RWPE2 (cell line): ENCODE results near the gene NOC2L.
"Not testable (repeated sequence)": the region's sequence is repeated elsewhere in the genome, so short reads cannot be mapped to it uniquely, and the experiment has no call there.

Experiments used
- ATAC-seq: fragments of 200-7000 bp; cut with Tn5 transposase; 3 replicates; pipeline ENCODE4 v1.9.1; 2021; ENCODE audit warnings: low read depth
- DNase-seq: peaks from one replicate; pipeline ENCODE4 v3.0.0-alpha.2; 2020; ENCODE audit warnings: low spot score
- H3K27ac ChIP-seq: fragments of 450-650 bp; 2 replicates; pipeline ENCODE4 v1.5.1; 2017; ENCODE audit warnings: mild to moderate bottlenecking; ENCODE audit not compliant: poor library complexity, severe bottlenecking
- H3K27me3 ChIP-seq: fragments of 250-450 bp; sonication (Bioruptor Pico); 2 replicates; pipeline ENCODE4 v1.5.1; 2021; ENCODE audit warnings: mild to moderate bottlenecking, moderate library complexity; ENCODE audit not compliant: insufficient read depth, poor library complexity, severe bottlenecking
- H3K36me3 ChIP-seq: fragments of 250-450 bp; sonication (Bioruptor Pico); 2 replicates; pipeline ENCODE4 v1.5.1; 2020; ENCODE audit warnings: low read depth, mild to moderate bottlenecking, moderate library complexity
- H3K4me1 ChIP-seq: fragments of 250-450 bp; sonication (Bioruptor Pico); 2 replicates; pipeline ENCODE4 v1.5.1; 2021; ENCODE audit warnings: mild to moderate bottlenecking, moderate library complexity; ENCODE audit not compliant: insufficient read depth, poor library complexity, severe bottlenecking
- H3K4me3 ChIP-seq: fragments of 250-450 bp; sonication (Bioruptor Pico); 2 replicates; pipeline ENCODE4 v1.5.1; 2021; ENCODE audit warnings: mild to moderate bottlenecking, moderate library complexity; ENCODE audit not compliant: severe bottlenecking
- H3K9me3 ChIP-seq: fragments of 250-450 bp; sonication (Bioruptor Pico); 2 replicates; pipeline ENCODE4 v1.5.1; 2021; ENCODE audit warnings: mild to moderate bottlenecking, moderate library complexity; ENCODE audit not compliant: severe bottlenecking
- CTCF ChIP-seq: fragments of 450-650 bp; IDR thresholded peaks from one replicate; pipeline ENCODE4 v1.5.1; 2017; ENCODE audit warnings: mild to moderate bottlenecking, moderate library complexity; ENCODE audit not compliant: poor library complexity, severe bottlenecking

Gene NOC2L

DNA sequence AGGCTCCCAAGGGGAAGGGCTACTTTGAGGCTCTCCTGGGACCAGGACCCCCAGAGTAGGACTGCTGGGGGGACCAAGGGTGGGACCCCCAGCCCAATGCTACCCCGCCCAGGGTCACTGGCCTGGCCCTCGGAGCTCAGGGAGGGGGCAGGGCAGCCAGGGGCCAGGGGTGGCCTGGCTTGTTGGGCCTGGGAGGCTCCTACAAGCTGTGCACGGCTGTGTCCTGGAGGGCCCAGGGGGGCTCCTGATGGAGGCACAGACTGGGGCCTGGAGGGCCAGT is 38.6 kb upstream of the NOC2L start:
- ATAC-seq (no peak), DNase-seq (no peak)
- Histone ChIP-seq H3K27ac (no peak overlapping the region), H3K4me1 (peaks cover 5% of the 10 kb centered on the region), H3K36me3 (no peaks in the 10 kb centered on the region), H3K4me3 (no peak overlapping the region), H3K9me3 (no peaks in the 10 kb centered on the region), H3K27me3 (no peaks in the 10 kb centered on the region)
- no peak for TF ChIP-seq CTCF

- no peak overlapping the region for H3K27ac ChIP-seq
- H3K36me3 ChIP-seq: no peaks in the 10 kb centered on the region
- H3K4me3 ChIP-seq: no peak overlapping the region
- H3K4me1 ChIP-seq: peaks cover 5% of the 10 kb centered on the region
- ATAC-seq (no peak), DNase-seq (peak; percentile 57)
- TF ChIP-seq CTCF: no peak
- no peaks in the 10 kb centered on the region for H3K27me3 ChIP-seq
- H3K9me3 ChIP-seq: no peaks in the 10 kb centered on the region
Measured at GRCh38 chr1:996851-997712, 38.0 kb upstream of the NOC2L start.

GRCh38 chr1:995665-996633 is 36.9 kb upstream of the NOC2L start:
- Histone ChIP-seq H3K36me3 (no peaks in the 10 kb centered on the region), H3K4me1 (peaks cover 5% of the 10 kb centered on the region), H3K9me3 (no peaks in the 10 kb centered on the region), H3K27me3 (no peaks in the 10 kb centered on the region), H3K4me3 (no peak overlapping the region), H3K27ac (no peak overlapping the region)
- TF ChIP-seq CTCF: no peak
- ATAC-seq (peak; percentile 16; the same call in 2 of the 3 replicates), DNase-seq (peak; percentile 67)

- H3K27me3 ChIP-seq, ATAC-seq: not testable (repeated sequence)
Measured at GRCh38 chr1:994546-994945, 35.5 kb upstream of the NOC2L start.

DNA sequence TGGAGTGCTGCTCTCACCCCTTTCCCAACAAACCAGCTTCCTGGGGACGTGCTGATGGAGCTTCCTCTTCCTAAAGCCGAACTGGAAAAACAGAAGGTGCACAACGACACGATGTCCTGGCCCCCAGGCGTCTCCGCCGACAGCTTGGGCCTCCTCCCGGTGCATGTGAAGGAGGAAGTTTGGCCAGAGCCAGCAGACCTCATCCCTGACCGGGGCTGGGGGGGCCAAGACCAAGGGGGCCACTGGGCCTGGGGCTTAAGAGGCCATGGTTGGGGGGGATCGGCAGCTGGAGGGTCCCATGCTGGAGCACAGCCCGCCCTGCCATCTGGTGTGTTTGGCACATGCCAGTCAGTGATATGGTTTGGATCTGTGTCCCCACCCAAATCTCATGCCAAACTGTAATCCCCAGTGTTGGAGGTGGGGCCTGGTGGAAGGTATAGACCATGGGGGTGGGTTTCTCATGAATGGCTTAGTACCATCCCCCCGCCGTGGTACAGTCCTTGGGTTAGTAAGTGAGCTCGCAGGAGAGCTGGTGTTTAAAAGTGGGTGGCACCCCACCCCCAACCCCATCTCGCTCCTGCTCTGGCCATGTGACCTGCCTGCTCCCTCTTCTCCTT is 34.4 kb upstream of the NOC2L start:
- no peaks in the 10 kb centered on the region for H3K27me3 ChIP-seq
- no peak overlapping the region for H3K4me3 ChIP-seq
- no peak for DNase-seq
- TF ChIP-seq CTCF: no peak
- no peaks in the 10 kb centered on the region for H3K9me3 ChIP-seq
- ATAC-seq: no peak
- H3K36me3 ChIP-seq: no peaks in the 10 kb centered on the region
- H3K4me1 ChIP-seq: peaks cover 5% of the 10 kb centered on the region
- no peak overlapping the region for H3K27ac ChIP-seq

More at GRCh38 chr1:994546-994945, 35.5 kb upstream of the NOC2L start:
- H3K36me3 ChIP-seq, H3K9me3 ChIP-seq, H3K4me3 ChIP-seq, H3K4me1 ChIP-seq, DNase-seq, H3K27ac ChIP-seq: not testable (repeated sequence)
